OCI-M1 (cell line): ENCODE results near the gene FANCI.
"Not testable (repeated sequence)": the region's sequence is repeated elsewhere in the genome, so short reads cannot be mapped to it uniquely, and the experiment has no call there.

Source experiments
- DNase-seq: peaks from one replicate; lab custom pipeline; 2025; lab: John Stamatoyannopoulos, UW

The FANCI gene

GRCh38 chr15:89225588-89225987 is 18.2 kb upstream of the FANCI start:
- DNase-seq, result no peak

- no peak for DNase-seq
Observed at GRCh38 chr15:89226359-89227221, 17.2 kb upstream of the FANCI start.

GRCh38 chr15:89227425-89227824 is 16.4 kb upstream of the FANCI start:
- DNase-seq, result no peak

DNA sequence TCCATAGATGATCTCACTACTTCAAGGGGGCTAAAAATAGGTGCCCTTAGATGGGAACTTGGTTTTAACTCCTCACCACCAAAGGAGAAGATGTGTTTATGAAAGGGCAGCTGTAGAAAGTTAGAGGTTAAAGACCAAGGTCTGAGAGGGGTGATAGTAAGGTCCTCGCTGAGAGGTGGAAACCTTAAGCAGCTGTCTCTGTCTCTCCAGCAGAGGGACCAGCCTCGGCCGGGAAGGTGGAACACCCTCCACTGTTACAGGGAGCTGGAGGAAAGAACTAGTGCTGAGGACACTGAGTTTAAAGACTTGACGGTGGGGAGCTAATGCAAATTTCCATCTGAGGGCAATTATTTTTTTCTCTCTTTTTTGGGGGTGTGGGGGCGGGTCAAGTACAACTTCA is 13.5 kb upstream of the FANCI start:
- no peak for DNase-seq

DNA sequence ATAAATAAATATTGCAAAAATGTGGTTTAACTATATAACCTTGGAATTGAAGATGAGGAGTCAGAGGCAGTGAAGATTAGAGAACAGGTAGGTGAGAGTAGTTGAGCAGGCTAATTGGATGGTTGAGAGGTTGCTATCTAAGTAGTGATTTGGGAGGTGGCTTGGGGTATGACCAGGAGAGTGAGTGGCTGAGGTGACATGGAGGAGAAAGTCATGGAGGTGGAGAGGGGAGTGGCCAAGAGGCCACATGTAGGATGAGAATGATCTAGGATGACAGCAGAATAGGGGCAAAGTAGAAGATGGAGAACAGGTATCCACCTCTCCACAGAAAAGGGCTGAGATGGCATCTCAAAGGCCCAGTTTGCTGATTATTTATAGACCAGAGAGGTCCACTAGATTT is 11.9 kb upstream of the FANCI start:
- no peak for DNase-seq

DNA sequence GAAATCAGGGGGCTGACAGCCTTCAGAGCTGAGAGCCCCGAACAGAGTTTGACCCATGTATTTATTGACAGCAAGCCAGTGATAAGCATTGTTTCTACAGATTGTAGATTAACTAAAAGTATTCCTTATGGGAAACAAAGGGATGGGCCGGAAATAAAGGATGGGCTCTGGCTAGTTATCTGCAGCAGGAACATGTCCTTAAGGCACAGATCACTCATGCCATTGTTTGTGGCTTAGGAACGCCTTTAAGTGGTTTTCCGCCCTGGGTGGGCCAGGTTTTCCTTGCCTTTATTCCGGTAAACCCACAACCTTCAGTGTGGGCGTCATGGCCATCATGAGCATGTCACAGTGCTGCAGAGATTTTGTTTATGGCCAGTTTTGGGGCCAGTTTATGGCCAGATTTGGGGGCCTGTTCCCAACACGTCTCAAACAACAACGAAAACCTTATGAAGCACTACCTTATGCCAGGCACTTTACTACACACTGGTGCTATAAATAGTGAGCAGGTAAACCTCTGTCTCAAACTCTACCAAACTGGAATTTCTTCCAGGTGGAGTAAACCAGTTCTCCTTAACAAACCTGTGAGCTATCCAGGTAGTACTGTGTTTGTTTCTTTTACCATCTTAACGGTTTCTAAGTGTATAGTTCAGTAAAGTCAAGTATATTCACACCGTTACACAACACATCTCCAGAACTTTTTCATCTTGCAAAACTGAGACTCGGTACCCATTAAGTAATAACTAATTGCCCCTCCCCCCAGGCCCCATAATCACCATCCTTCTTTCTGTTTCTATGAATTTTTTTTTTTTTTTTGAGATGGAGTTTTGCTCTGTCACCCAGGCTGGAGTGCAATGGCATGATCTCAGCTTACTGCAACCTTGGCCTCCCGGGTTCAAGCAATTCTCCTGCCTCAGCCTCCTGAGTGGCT is 3.6 kb upstream of the FANCI start:
- DNase-seq, result not testable (repeated sequence)

GRCh38 chr15:89243046-89243690 is 611 bp upstream of the FANCI start:
- no peak for DNase-seq

DNA sequence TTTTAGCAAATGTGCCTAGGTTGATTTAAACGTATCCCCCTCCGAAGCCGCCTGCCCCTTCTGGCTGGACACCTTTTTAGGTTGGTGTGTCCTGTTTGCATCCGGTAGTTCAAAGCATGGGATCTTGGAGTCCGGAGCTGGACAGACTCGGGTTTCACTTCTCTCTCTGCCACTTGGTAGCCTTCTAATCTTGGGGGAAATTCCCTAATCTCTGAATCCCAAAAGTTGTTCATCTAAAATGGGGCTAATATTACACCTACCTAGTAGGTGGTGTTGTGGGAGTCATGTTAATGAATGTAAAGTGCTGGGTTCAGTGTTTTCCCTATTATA is 760 bp downstream of the FANCI start:
- no peak for DNase-seq

DNA sequence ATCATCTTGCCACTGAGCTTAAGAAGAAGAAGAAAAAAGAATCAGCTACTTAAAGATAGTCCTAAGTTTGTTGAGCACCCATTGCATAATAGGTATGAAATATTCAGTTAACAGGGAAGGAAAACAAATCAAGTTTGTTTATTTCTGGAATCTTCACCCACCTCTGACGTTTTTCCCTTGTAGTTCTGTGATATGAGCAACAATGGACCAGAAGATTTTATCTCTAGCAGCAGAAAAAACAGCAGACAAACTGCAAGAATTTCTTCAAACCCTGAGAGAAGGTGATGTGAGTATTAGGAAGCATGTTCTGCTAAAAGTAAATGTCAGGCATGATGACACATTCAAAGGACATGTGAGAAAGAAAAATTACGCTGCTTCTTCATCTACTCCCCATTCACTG is 3.7 kb downstream of the FANCI start:
- DNase-seq, result no peak

- DNase-seq, result no peak
Observed at GRCh38 chr15:89248584-89248983, 4.8 kb downstream of the FANCI start.

DNA sequence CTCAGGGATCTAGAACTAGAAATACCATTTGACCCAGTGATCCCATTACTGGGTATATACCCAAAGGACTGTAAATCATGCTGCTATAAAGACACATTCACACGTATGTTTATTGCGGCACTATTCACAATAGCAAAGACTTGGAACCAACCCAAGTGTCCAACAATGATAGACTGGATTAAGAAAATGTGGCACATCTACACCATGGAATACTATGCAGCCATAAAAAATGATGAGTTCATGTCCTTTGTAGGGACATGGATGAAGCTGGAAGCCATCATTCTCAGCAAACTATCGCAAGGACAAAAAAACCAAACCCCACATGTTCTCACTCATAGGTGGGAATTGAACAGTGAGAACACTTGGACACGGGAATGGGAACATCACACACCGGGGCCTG is 6.4 kb downstream of the FANCI start:
- DNase-seq, result not testable (repeated sequence)

- not testable (repeated sequence) for DNase-seq
Observed at GRCh38 chr15:89277281-89277680, 33.5 kb downstream of the FANCI start.

DNA sequence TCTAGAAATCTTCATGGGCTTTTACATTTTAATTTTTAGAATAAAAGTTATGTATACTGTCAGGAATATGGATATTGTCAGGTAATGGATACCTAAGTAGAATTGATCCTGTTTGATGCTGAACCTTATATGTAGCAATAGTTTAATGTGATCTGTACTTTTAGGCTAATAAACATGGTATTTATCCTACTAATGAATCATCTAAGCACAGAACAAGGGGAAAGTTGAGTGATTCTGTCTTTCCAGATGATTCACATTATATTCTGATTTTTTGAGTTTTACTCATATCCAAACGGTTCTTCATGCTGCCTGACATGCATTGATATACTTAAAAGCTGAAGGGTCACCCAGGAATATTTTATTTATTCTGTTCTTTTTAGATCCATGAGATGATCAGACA is 34.5 kb downstream of the FANCI start:
- no peak for DNase-seq

DNA sequence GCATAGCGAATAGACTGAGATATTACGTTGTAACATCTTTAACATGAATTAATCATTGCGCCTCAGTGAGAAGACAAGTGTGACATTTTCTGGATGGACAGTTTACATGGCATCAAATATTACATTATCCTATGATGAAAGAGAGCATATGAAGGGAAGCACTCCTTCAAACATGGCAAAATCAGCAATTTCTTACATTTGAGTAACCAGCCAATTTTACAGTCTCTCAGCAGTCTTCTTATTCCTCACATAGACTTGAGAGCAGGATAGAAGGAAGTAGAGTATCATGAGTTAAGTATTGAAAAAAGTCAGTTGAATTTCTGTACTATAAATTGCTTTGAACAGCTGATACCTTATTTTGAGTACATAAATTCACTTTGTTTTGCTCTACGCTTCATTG is 38.9 kb downstream of the FANCI start:
- DNase-seq, result no peak

- DNase-seq, result no peak
Observed at GRCh38 chr15:89283201-89283600, 39.4 kb downstream of the FANCI start.

DNA sequence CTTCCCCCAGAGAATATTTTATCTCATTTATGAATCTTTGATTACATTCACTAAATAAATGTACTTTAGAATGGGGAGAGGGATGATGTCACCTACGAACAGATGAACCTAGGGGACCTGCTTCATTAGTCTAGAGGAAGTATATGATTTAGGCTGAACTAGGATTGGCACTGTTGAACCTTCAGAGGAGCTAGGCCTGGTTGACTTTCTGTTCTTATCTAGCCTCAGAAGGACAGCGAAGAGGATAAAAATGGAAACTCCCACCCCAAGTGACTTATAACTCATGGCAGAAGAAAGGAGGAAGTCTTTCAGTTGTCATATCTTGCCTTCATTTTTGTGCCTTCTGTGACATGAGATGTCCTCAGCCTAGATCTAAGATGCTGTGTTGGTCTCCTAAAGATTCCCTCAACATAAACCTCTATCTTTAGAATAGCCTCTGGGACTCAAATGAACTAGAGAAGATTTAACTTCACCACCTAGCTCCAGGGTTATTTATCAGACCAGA is 48.2 kb downstream of the FANCI start:
- DNase-seq, result peak; percentile 81

DNA sequence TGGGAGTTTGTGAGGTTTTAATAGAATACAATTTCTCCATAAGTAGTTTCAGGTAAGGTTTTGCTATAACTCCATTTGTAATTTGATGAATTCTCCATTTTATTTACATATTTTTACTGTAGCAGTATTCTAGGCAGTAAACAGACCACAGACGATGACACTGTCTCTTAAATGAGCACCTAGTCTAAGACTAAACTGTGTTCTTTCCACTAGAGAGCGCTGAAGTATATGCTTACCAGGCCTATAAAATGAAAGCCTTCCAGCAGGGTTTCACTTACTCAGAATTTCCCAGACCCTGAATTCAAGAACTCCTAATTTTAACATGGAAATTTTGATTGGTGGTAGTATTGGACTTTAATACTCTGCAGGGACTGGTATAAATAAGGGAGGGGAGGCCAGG is 49.2 kb downstream of the FANCI start:
- DNase-seq, result no peak

DNA sequence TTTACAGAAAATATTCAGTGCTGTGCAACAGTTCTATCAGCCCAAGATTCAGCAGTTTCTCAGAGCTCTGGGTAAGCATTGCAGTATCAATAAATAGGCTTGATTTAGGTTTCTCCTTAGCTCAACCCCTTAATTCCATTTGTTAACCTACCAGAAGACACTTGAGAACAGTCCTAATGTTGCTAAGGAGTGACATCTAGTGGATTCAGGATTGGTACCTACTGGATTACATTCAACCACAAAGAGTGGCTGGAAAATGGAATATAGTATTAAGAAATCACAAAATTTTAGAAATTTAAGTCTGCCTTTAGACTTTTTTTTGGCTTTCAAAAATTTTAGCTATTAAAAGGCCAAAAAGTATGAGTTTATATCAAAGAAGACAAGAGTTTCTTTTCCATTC is 56.1 kb downstream of the FANCI start:
- DNase-seq, result peak; percentile 24

GRCh38 chr15:89301304-89302089 is 57.7 kb downstream of the FANCI start:
- DNase-seq, result no peak

DNA sequence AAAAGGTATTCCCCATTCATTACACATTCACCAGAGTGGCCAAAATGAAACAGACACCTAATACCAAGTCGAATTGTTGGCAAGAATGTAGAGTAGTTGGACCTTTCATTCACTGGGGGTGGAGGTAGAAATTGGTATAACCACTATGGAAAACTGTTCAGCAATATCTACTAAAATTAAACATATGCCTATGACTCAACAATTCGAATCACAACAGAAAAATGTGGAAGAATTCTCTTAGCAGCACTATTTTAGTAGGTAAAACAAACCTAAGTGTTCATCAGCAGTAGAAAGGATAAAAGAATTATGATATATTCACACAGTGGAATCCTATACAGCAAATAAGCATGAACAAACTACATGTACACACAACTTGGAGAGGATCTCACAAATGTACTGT is 60.2 kb downstream of the FANCI start:
- no peak for DNase-seq

- DNase-seq, result no peak
Observed at GRCh38 chr15:89305395-89305794, 61.6 kb downstream of the FANCI start.
